Progenitor cell of endocrine pancreas (in vitro differentiated cells): ENCODE results near the gene SAMD5. TPM values are rescaled to one million over a fixed set of nuclear protein-coding genes. Genes with fewer than 3 reads are reported as not detected.

Source experiments
- DNase-seq: peaks from one replicate; pipeline ENCODE4 v3.0.0; 2021; ENCODE audit warnings: low spot score; ENCODE audit not compliant: unreplicated experiment
- H3K27ac Mint-ChIP-seq: 2 replicates; pipeline ENCODE4 v1.8.0; 2021; ENCODE audit warnings: mild to moderate bottlenecking, moderate library complexity, mixed read lengths
- H3K27me3 Mint-ChIP-seq: 2 replicates; pipeline ENCODE4 v1.8.0; 2021; ENCODE audit warnings: mixed read lengths
- H3K36me3 Mint-ChIP-seq: 2 replicates; pipeline ENCODE4 v1.8.0; 2022; ENCODE audit warnings: mixed read lengths; ENCODE audit not compliant: insufficient read depth
- H3K4me1 Mint-ChIP-seq: 2 replicates; pipeline ENCODE4 v1.8.0; 2021; ENCODE audit warnings: low read depth, mixed read lengths
- H3K4me3 Mint-ChIP-seq: 2 replicates; pipeline ENCODE4 v1.8.0; 2021; ENCODE audit warnings: low read depth, mild to moderate bottlenecking, moderate library complexity, mixed read lengths
- H3K9me3 Mint-ChIP-seq: 2 replicates; pipeline ENCODE4 v1.8.0; 2021; ENCODE audit warnings: low read depth, mixed read lengths
- total RNA-seq: library from RNA; stranded (reverse); gene quantifications from 2 replicates; pipeline ENCODE4 v1.2.1, GENCODE V29; 2021
- TF ChIP-seq, protein P1 (sequence below): fragments of 200-600 bp; sonication (generic); IDR thresholded peaks from one replicate; pipeline ENCODE4 v1.5.0; 2021; ENCODE audit warnings: antibody characterized with exemption, mild to moderate bottlenecking; ENCODE audit not compliant: unreplicated experiment

Gene SAMD5
- total RNA-seq, 1 donor from 2014 or later = 24.0 TPM

DNA sequence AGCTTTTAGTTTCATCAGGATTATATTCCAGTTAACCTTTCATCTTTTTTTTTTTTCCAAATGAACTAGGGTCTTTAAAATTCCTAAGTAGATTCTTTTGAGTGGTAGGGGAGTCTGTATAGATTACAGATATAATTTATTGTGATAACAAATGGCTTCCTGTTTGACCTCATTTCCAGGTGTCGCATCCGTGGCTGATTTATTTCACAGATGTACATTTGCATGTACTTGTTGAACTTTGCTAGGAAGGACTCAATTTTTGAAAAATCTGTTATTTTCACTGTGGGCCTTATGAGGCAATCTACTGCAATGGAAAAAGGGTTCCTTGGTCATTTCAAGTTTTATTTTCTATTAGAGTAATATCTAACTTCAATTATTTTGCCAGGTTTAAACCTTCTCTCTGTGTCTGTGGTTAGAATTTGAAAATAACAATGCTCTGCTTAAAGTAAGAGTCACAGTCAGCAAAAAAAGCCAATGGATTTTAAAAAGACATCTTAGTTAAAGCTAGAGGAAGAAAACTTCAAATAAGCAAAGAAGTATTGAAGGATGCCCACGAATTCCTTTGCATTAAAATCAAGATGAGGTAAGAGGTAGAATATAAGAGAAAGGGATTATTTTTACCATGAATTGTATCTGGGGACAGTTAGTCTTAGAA, 57.9 kb downstream of the SAMD5 start:
- Mint-ChIP-seq H3K4me1 (peaks cover 10% of the 10 kb centered on the region), H3K36me3 (peaks cover 5% of the 10 kb centered on the region), H3K4me3 (no peak overlapping the region), H3K27me3 (no peaks in the 10 kb centered on the region), H3K27ac (no peak overlapping the region), H3K9me3 (no peaks in the 10 kb centered on the region)
- no peak for DNase-seq
- TF ChIP-seq, protein P1, sequence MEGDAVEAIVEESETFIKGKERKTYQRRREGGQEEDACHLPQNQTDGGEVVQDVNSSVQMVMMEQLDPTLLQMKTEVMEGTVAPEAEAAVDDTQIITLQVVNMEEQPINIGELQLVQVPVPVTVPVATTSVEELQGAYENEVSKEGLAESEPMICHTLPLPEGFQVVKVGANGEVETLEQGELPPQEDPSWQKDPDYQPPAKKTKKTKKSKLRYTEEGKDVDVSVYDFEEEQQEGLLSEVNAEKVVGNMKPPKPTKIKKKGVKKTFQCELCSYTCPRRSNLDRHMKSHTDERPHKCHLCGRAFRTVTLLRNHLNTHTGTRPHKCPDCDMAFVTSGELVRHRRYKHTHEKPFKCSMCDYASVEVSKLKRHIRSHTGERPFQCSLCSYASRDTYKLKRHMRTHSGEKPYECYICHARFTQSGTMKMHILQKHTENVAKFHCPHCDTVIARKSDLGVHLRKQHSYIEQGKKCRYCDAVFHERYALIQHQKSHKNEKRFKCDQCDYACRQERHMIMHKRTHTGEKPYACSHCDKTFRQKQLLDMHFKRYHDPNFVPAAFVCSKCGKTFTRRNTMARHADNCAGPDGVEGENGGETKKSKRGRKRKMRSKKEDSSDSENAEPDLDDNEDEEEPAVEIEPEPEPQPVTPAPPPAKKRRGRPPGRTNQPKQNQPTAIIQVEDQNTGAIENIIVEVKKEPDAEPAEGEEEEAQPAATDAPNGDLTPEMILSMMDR = no peak

DNA sequence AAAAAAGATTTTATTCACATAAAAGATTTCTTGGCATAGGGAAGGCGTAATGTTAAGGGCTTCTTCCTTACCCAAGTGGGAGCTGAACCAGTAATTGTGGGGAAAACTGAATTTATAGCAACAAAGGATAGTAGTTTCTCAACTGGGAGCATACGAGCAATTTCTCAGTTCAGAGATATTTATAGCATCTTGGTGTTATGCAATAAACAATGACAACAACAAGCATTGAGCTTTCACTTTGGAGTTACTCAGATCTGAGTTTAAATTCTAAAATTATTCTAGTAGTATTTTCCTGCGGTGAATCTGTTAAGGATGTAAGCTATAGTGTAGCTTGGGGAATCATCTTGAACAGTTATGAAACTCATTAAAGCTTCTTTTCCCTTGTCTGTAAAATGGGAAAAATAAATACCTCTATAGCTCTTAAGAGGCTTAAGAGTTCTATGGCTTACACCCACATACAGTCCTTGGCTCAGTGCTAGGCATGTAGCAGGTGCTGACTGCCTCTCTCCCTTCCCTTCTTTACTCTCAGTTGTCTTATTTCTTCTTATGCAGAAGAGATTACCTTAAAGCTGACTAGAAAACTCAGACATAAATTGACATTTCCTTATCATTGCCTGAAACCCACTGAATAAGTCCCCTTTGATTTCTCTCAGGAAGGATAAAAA, 58.8 kb downstream of the SAMD5 start:
- Mint-ChIP-seq H3K4me1 (peaks cover 10% of the 10 kb centered on the region), H3K27me3 (no peaks in the 10 kb centered on the region), H3K4me3 (no peak overlapping the region), H3K36me3 (peaks cover 5% of the 10 kb centered on the region), H3K27ac (no peak overlapping the region), H3K9me3 (no peaks in the 10 kb centered on the region)
- TF ChIP-seq, protein P1 = no peak
- no peak for DNase-seq

DNA sequence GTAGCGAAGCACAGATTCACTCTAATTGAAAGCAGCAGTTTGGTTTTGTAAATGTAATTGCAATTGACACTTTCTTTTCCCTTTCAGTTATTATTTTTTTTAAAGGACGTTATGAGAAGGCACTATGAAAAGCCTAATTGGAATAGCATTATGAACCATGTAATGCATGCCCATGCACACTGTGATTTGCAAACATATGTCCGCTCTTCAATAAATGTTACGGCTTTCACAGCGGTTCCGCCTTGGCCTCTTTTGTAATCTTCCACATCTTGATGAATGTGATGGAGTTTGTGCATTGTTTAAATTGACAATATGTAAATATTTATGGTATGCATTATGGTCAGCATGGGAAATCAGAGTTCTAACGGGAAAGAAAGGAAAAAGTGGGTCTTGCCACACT, 61.3 kb downstream of the SAMD5 start:
- Mint-ChIP-seq H3K27ac (no peak overlapping the region), H3K4me1 (no peaks in the 10 kb centered on the region), H3K9me3 (peaks cover 2% of the 10 kb centered on the region), H3K27me3 (no peaks in the 10 kb centered on the region), H3K36me3 (peaks cover 5% of the 10 kb centered on the region), H3K4me3 (no peak overlapping the region)
- no peak for DNase-seq
- TF ChIP-seq, protein P1 = no peak

DNA sequence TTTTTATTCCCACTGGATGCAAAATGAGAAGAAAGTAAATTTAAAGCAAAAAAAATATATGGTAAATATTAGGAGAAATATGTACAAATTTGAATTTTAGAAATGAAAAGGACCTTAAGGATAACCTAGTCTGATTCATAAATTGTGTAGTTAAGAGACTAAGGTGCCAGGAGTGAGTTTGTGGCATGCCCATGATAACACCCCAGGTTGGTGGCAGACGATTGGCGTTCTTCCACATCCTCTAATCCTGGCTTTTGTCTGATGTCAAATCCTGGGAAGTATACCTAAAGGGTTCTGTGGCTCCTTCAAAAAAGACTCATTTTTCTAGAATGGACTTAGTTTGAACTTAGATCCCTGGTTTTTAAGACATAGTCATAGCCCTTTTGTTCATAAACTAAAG, 62.2 kb downstream of the SAMD5 start:
- H3K4me1 Mint-ChIP-seq = no peaks in the 10 kb centered on the region
- H3K27me3 Mint-ChIP-seq = no peaks in the 10 kb centered on the region
- no peak overlapping the region for H3K27ac Mint-ChIP-seq
- H3K36me3 Mint-ChIP-seq = peaks cover 1% of the 10 kb centered on the region
- peaks cover 2% of the 10 kb centered on the region for H3K9me3 Mint-ChIP-seq
- TF ChIP-seq, protein P1 = no peak
- no peak overlapping the region for H3K4me3 Mint-ChIP-seq
- no peak for DNase-seq

DNA sequence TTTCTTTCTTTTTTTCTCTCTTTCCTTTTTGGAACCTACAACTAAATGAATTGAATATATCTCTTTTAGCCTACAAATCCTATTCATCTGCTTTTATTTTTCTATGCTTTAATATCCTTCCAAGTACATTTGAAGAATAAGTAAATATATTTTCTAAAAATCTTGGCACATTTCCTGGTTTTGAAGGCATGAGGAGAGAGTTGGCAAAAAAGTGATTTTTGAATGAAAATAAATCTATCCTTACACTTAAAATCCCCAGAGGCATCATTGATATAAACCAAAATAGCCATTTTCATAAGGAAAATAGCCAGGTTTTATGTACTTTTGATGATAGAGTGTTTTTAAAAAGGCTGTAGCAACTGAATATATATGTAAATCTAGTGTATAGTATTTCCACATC, 69.0 kb downstream of the SAMD5 start:
- no peak for DNase-seq
- Mint-ChIP-seq H3K36me3 (peaks cover 2% of the 10 kb centered on the region), H3K4me1 (no peaks in the 10 kb centered on the region), H3K9me3 (peaks cover 2% of the 10 kb centered on the region), H3K27ac (no peak overlapping the region), H3K4me3 (no peak overlapping the region), H3K27me3 (no peaks in the 10 kb centered on the region)
- TF ChIP-seq, protein P1 = no peak
